IPS-11a (cell line): ENCODE measurements around the gene YIPF2.
"Not testable (repeated sequence)": the region's sequence is repeated elsewhere in the genome, so short reads cannot be mapped to it uniquely, and the experiment has no call there.

Source experiments
- H3K4me3 ChIP-seq: one replicate; pipeline ENCODE4 v1.5.1; 2013; ENCODE audit warnings: low read depth, low read length, control low read depth

The YIPF2 gene

GRCh38 chr19:10877608-10878007 is 50.8 kb downstream of the YIPF2 start:
- not testable (repeated sequence) for H3K4me3 ChIP-seq

DNA sequence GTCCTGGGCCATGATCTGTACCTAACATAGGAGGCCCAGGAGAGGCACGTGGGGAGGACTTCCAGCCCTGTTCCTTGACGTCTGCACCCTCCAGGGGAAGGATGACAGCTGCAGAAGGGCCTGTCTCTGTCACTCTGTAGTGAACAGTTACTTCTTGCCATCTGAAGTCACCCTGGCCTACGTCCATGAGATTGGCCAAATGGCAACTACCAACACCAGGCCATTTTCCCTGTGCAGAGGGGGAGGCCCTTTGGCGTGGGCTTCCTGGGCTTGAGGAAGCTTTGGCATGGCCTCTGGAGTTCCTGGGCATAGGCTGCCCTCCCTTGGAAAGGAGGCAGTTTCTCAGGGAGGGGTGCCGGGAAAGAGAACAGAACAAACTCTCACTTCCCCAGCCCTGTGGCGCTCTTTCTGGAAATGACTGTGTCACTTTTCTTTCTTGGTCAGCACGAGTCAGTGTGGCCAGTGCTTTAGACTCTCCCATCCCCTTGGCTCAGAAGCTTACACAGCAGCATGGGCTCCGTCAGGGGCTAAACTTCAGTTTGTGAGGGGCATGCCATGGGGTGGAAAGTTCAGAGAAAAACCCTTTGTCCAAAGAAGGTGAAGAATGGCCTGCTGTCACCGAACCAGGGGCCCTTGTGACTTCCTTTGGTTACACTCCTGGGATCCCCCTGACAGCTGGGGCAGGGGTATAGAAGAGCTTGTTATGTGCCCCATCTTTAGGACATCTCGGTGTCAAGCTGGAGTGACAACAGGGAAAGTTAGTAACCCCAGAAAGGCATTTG is 51.8 kb downstream of the YIPF2 start:
- H3K4me3 ChIP-seq: no peak overlapping the region

GRCh38 chr19:10874024-10874423 is 54.4 kb downstream of the YIPF2 start:
- H3K4me3 ChIP-seq: no peak overlapping the region

- peak overlapping the region; percentile 67 for H3K4me3 ChIP-seq
Observed at GRCh38 chr19:10872546-10873107, 55.8 kb downstream of the YIPF2 start.
